Kidney (tissue), 14 donors: Measurements from ENCODE around the gene TCEANC2. TPM values are rescaled to one million over a fixed set of nuclear protein-coding genes. Genes with fewer than 3 reads are reported as not detected.

ENCODE experiments used
- DNase-seq, 5 donors: peaks; one replicate each; pipeline ENCODE4 v3.0.0-alpha.2; 2013 to 2020
- FAIRE-seq: peaks from 2 replicates; lab custom pipeline; 2012; peaks lifted over from hg19 to GRCh38; lab: Jason Lieb, UNC
- H3K27ac ChIP-seq, 2 donors: one replicate each; pipeline ENCODE4 v1.7.0; 2013; ENCODE audit warnings: low read depth in 2 of 2, low read length in 2 of 2, inconsistent platforms in 1 of 2
- H3K27me3 ChIP-seq: one replicate; pipeline ENCODE4 v1.7.1; 2013; ENCODE audit warnings: low read length, inconsistent platforms; ENCODE audit not compliant: control insufficient read depth, insufficient read depth
- H3K36me3 ChIP-seq, 3 donors: one replicate each; pipeline versions ENCODE4 v1.7.0 to v1.7.1; 2013; ENCODE audit warnings: low read length in 3 of 3, control low read depth in 1 of 3, inconsistent platforms in 1 of 3; ENCODE audit not compliant: insufficient read depth in 3 of 3, control insufficient read depth in 2 of 3
- H3K4me1 ChIP-seq, 3 donors: one replicate each; pipeline versions ENCODE4 v1.7.0 to v1.7.1; 2013; ENCODE audit warnings: low read length in 3 of 3, inconsistent platforms in 1 of 3, low read depth in 1 of 3; ENCODE audit not compliant: control insufficient read depth in 2 of 3, insufficient read depth in 2 of 3
- H3K4me3 ChIP-seq, 3 donors: one replicate each; pipeline versions ENCODE4 v1.7.0 to v1.8.1; 2013; ENCODE audit warnings: low read length in 3 of 3, control low read depth in 1 of 3, inconsistent platforms in 1 of 3
- H3K9ac ChIP-seq, 3 donors: one replicate each; pipeline versions ENCODE4 v1.7.0 to v1.7.1; 2013; ENCODE audit warnings: low read length in 3 of 3, control low read depth in 1 of 3, inconsistent platforms in 1 of 3
- H3K9me3 ChIP-seq, 3 donors: one replicate each; pipeline versions ENCODE4 v1.7.0 to v1.7.1; 2013; ENCODE audit warnings: low read length in 3 of 3, control low read depth in 1 of 3, inconsistent platforms in 1 of 3; ENCODE audit not compliant: control insufficient read depth in 2 of 3, insufficient read depth in 1 of 3
- CTCF ChIP-seq: IDR thresholded peaks from 3 replicates; pipeline ENCODE4 v1.5.1; 2012; ENCODE audit warnings: mild to moderate bottlenecking, moderate library complexity, borderline replicate concordance; ENCODE audit not compliant: insufficient read depth; ENCODE audit errors: extremely low read depth
- intact Hi-C: fragments of 100-400 bp; cut with DNase I; formaldehyde crosslinking; loops from one replicate; pipeline ENCODE4 v1.11.1; 2022
- polyA plus RNA-seq: library from polyadenylated mRNA; stranded (reverse); fragments of 350-450 nt; fragmentation: Illumina TruSeq; extraction: RNeasy Lipid Tissue Mini Kit (QIAGEN cat#74804); gene quantifications from one replicate; pipeline ENCODE4 v1.2.3, GENCODE V29; 2014; ENCODE audit warnings: low read depth, low replicate concordance; ENCODE audit not compliant: insufficient read depth
- total RNA-seq: library from RNA; stranded (reverse); fragmentation: NEBNext Ultra II Directional; extraction: Animal tissue kit (Norgen Biotek cat#: 25700); gene quantifications from one replicate; pipeline ENCODE4 v1.2.1, GENCODE V29; 2021
- donor health status: control.
- donor health status: control.
- donor health status: control.
- donor health status: control.
- donor health status: control.
- donor health status: DM: yes; HTN: yes; CAD: no.
- donor health status: Normal renal cell carcinoma (clear cell type).

Gene TCEANC2
- total and polyA plus RNA-seq, 2 donors from 2014 or later = 3.1 to 5.1 TPM

- peaks cover 0 to 5% (median 0%) of the 10 kb centered on the region in 3 donors for H3K4me1 ChIP-seq
- DNase-seq (peak in 4 of 5 donors; percentile 68 to 79 (median 76)), FAIRE-seq (no peak)
- H3K4me3 ChIP-seq = no peak overlapping the region
- no peaks in the 10 kb centered on the region for H3K36me3 ChIP-seq
- no peaks in the 10 kb centered on the region for H3K27me3 ChIP-seq
- no peak for TF ChIP-seq CTCF
- H3K9ac ChIP-seq = no peak overlapping the region
- peak overlapping the region in 1 of 2 donors; percentile 14 for H3K27ac ChIP-seq
- H3K9me3 ChIP-seq = no peaks in the 10 kb centered on the region
- intact Hi-C loops = no loop called here
These were observed 84.2 kb downstream of the TCEANC2 start for GRCh38 chr1:54137534-54138061.

- no peak overlapping the region for H3K27ac ChIP-seq
- no peaks in the 10 kb centered on the region for H3K9me3 ChIP-seq
- peaks cover 0 to 5% (median 0%) of the 10 kb centered on the region in 3 donors for H3K4me1 ChIP-seq
- H3K9ac ChIP-seq = no peak overlapping the region
- H3K36me3 ChIP-seq = no peaks in the 10 kb centered on the region
- no peak overlapping the region for H3K4me3 ChIP-seq
- H3K27me3 ChIP-seq = no peaks in the 10 kb centered on the region
- intact Hi-C loops = no loop called here
- no peak for TF ChIP-seq CTCF
- FAIRE-seq = no peak
- no peak for DNase-seq
These were observed 85.6 kb downstream of the TCEANC2 start for GRCh38 chr1:54138994-54139393.

- Histone ChIP-seq H3K9me3 (no peaks in the 10 kb centered on the region), H3K4me1 (peaks cover 0 to 5% (median 0%) of the 10 kb centered on the region in 3 donors), H3K36me3 (no peaks in the 10 kb centered on the region), H3K27me3 (no peaks in the 10 kb centered on the region), H3K4me3 (no peak overlapping the region), H3K27ac (no peak overlapping the region), H3K9ac (no peak overlapping the region)
- FAIRE-seq (no peak), DNase-seq (no peak)
- no peak for TF ChIP-seq CTCF
- intact Hi-C loops = no loop called here
These were observed 86.3 kb downstream of the TCEANC2 start for GRCh38 chr1:54139711-54140110.
